Embryonic facial prominence (tissue), 1 donor: ENCODE results near the gene AIMP1.

Experiments used
- DNase-seq: peaks from one replicate; pipeline ENCODE4 v3.0.0-alpha.2; 2016; ENCODE audit errors: extremely low spot score

The AIMP1 gene

DNA sequence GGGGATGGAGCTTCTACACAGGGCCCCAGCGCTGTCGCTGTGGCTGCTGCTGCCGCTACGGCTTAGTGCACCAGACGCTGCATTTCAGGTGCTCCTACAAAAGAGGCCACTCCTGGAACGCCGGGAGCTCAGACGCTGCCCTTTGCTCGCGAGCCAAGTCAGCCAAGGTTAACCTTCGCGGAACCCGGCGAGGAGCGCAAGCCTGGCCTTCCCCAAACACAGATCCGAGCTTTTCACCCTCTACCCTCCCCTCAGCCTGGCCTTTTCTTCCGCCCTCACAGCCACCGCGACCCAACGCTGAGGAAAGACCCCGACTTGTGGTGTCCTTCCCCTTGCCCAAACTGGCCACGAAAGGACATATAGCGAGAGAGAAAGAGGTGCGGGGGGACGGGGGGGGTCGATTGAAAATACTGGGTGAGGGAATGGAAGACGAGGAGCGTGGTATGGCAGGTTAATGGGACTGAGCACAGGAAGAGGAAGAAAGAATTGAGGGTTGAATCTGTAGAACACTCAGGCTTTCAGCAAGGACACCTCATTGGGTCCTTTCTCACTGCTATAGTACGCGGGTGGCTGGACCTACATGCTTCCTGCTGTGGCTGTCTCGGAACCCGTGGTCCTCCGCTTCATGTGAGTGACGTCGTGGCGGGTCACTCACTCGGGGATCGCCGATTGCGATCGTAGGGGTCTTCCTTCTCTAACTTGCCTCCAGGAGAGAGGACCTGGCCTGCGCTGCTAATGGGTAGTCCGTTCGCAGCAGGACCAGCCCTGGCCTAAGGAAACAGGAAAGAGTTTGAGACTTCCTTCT lies at the start of gene AIMP1, which contains the start of gene TBCK:
Gene AIMP1 (plus strand): TSS at position 583 of the 805 bp plus-strand sequence. CDS start 8,460 bp downstream, outside the sequence.
Gene TBCK (minus strand): TSS at position 242 of the 805 bp plus-strand sequence. CDS start 7,249 bp downstream, outside the sequence.
- peak; percentile 93 for DNase-seq

GRCh38 chr4:106268786-106269185 lies 47.6 kb upstream of the AIMP1 start:
- DNase-seq = no peak

GRCh38 chr4:106269711-106270110 lies 46.6 kb upstream of the AIMP1 start:
- peak; percentile 40 for DNase-seq

DNA sequence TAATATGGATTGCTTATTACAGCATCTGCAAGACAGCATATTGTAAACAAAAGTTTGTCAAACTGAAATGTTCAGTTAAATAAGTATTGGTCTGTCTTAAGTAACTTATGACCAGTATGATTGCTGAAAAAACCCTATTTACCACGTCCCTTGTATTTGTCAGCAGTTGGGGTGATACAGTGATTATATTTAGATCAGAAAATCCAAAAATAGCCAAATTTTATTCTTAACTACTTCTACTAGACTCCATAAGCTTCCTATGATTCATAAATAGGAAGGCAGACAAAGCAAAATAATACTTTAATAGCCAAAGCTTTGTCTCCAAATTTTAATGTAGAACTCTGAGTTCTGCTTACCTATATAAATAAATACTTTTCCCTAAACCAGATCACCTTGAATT lies 45.6 kb upstream of the AIMP1 start:
- DNase-seq = no peak

DNA sequence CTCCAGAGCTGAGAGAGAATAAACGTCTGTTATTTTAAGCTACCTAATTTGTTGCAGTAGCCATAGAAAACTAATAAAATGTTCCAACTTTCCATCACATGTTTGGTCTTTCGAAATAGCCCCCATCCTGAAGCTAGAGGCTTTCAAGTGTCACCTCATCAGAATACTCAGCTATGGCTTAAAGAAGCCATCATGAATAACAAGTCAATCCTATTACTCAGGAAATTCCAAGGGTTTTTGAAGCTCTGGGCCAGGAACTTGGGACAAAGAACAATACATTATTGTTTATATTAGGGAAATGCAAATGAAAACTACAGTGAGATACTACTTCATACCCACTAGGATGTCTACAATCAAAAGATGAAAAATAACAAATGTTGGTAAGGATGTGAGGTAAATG lies 42.5 kb upstream of the AIMP1 start:
- DNase-seq = no peak

DNA sequence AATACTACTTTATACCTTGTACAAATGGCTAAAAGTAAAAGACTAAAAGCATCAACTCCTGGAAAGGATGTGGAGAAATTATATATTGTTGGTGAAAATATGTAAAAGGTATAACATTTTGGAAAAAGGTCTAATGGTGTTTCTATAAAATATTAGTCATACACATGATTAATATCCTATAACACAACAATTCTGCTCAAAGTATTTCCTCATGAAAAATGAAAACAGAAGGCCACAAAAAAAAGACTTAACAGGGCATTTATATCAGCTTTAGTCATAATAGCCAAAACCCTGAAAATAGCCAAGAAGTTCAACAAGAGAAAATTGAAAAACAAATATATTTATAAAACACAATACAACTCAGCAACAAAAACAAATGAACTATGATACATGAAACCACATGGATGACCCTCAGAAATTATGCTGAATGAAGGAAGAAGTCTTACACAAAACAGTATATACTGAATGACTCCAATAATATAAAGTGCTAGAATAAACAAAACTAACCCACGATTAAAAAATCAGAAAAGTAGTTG lies 39.1 kb upstream of the AIMP1 start:
- DNase-seq = no peak

DNA sequence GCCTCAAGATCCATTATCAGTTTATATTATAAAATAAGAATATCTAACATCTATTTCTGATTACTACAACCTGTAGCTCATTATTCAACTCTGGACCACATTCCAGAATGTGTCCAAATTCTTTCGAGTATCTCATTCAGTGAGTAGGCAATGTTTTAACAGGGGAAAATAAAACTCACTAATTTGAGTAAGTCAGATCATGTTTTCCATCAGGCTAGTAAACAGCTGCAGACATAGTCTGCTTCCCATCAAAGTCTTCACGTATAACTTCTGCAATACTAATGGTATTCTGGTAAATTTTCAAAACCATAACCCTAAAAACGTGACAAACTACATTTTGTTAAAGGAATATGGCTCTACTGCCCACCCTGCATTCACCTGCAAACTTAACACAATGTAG lies 32.1 kb upstream of the AIMP1 start:
- no peak for DNase-seq

DNA sequence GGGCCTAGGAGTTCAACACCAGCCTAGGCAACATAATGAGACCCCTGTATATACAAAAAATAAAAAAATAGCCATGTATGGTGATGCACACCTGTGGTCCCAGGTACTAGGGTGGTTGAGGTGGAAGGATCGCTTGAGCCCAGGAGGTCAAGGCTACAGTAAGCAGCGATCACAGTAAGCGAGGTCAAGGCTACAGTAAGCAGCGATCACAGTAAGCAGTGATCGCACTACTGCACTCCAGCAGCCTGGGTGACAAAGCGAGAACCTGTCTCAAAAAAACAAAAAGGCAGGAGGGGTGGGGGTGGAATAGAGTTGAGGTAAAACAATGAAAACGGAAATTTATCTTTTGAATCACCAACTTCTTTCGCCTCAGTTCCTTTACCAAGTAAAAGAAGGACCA lies 29.7 kb upstream of the AIMP1 start:
- no peak for DNase-seq

DNA sequence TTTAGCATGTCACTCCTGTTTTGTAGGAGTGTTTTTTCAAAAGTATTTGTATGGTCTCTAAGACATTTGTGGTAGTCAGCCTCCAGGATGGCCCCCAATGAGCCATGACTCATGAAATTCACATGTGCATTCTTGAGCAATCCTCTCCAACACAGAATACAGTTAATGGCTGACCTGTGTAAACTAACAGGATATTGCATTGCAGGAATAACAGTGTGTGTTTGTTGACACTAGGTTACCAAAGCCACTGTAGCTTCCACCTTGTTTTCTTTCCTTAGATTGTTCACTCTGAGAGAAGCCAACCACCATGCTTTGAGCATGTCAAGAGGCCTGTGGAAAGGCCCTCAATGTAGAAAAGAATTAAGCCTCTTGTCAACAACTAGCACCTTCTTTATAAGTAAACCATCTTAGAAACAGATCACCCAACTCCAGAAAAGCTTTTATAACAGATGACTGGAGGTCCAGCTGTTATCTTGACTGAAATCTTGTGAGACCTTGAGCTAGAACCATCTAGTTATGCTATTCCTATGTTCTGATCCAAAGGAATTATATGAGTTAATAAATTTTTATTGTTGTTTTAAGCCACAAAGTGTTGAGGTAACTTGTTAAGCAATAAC lies 28.9 kb upstream of the AIMP1 start:
- DNase-seq = no peak

- no peak for DNase-seq
Observed at GRCh38 chr4:106289737-106290136, 26.6 kb upstream of the AIMP1 start.

DNA sequence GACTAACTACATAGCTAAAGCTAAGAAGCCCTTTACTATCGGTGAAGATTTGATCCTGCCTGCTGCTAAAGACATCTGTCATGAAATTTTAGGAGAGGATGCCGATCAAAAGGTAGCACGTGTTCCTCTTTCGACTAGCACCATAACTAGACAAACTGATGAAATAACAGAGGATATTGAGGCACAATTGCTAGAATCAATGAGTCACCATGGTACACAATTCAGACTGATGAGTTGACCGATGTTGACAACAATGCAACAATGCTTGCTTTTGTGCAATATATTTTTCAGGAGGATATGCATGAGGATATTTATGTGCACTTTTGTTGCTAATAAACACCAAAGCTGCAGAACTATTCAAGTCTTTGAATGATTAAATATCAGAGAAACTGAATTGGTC lies 24.7 kb upstream of the AIMP1 start:
- no peak for DNase-seq

DNA sequence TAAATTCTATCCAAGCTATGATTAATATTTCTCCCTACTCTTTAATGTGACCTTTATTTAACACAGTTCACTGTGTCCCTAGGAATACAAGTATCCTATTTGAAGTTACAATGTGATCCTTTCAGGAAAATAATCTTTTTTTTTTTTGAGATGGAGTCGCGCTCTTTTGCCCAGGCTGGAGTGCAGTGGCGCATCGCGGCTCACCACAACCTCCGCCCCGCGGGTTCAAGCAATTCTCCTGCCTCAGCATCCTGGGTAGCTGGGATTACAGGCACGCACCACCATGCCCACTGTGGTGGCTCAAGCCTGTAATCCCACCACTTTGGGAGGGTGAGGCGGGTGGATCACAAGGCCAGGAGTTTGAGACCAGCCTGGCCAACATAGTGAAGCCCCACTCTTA lies 22.3 kb upstream of the AIMP1 start:
- DNase-seq = no peak

DNA sequence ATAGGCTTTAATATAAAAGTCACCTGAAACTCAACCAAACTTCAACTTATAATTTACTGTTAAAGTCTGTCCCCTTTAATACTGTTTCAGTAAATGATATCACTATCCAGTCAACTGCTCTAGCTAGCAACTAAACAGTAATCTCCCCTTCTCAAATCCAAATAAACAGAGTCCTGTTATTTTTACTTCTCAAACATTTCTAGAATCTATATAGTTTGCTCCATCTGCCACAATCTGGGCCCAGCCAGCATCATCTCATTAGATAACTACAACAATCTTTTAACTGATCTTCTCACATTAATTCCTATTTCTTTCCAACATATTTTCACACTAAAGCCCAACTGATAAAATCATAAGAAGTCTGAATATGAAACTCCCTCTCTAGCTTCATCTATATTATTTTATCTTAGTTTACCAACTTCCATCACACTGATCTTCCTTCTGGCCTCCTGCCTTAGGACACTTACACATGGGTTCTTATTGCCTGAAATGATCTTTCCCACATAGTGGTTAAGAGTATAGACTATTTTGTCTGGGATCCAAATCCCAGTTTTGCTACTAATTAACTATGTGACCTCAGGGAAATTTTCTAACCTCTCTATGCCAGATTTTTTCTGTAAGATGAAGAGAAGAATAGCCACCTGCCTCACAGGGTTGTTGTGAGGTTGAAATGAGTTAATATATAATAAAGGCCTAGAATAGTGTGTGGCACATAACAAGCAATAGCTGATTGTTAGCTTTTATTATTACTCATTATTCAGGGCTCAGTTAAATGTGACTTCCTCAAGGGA lies 18.9 kb upstream of the AIMP1 start:
- no peak for DNase-seq

DNA sequence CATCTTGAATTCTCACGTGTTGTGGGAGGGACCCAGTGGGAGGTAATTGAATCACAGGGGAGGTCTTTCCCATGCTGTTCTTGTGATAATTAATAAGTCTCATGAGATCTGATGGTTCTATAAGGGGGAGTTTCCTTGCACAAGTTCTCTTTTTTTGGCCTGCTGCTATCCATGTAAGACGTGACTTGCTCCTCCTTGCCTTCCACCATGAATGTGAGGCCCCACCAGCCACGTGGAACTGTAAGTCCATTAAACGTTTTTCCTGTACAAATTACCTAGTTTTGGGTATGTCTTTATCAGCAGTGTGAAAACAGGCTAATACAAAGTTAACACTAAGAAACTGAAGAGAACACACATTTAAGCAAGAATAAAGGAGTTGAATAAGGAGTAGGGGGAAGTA lies 16.4 kb upstream of the AIMP1 start:
- no peak for DNase-seq

GRCh38 chr4:106301393-106302061 lies 14.8 kb upstream of the AIMP1 start:
- no peak for DNase-seq

- DNase-seq = no peak
Observed at GRCh38 chr4:106302062-106302438, 14.3 kb upstream of the AIMP1 start.

DNA sequence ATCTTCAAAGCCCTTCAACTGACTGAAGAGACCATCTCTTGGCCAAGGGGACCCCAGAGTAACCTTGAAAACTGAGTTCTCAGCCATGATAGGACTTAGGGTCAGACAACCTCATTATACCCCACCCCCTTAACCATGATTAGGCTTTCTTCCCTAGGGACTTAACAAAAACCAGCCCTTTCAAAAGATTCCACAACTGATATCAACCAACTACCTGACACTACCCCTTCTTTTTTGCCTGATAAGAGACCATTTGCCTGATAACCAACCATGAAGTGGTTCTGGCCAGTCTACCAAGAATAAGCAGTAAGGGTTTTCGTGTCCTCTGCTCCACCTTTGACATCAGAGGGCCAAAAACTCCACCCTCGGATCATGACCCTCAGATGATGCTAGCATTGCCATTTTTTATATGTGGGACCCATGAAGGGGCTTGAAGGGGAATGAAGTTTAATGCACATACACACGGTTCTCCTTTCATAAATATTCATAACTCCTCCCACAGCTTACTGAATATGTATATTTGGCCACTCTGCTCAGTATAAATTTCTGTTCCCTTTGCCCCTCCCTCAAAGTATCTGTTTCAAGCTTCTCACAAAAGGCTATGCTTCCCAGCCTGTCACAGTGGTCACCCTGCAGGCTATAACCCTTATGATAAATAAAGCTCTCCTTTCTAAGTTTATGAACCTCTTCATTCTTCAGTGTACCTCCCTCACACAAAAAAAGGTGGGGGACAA lies 12.6 kb upstream of the AIMP1 start:
- DNase-seq = no peak

DNA sequence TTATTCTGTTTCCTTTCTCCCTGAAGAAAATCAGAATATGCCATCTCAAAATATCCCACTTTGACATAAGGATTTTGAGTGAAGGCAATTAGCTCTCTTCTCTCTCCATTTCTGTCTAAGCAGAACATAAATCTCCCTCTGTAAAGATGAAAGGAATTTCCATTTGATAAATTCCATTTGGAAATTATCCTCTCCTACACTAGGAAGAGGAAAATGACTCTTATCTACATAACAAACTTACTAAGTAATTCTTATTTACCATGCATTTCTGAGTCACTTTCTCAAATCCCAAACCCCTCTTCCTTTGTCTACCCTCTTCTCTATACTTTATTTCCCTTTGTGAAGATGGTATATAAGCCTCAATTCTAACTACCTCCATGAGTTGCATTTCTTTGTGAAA lies 11.7 kb upstream of the AIMP1 start:
- no peak for DNase-seq

DNA sequence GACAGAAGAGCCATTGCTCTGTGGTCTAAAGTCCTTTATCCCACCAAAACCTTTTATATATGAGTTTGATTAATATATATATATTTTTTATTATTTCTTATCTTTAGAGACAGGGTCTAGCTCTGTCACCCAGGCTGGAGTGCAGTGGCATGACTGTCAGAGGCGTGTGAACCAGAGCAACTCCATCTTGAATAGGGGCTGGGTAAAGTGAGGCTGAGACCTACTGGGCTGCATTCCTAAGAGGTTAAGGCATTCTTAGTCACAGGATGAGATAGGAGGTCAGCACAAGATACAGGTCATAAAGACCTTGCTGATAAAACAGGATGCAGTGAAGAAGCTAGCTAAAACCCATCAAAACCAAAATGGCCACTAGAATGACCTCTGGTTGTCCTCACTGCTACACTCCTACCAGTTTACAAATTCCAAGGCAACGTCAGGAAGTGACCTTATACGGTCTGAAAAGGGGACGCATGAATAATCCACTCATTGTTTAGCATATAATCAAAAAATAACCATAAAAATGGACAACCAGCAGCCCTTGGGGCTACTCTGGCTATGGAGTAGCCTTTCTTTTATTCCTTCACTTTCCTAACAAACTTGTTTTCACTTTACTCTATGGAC lies 10.8 kb upstream of the AIMP1 start:
- no peak for DNase-seq

DNA sequence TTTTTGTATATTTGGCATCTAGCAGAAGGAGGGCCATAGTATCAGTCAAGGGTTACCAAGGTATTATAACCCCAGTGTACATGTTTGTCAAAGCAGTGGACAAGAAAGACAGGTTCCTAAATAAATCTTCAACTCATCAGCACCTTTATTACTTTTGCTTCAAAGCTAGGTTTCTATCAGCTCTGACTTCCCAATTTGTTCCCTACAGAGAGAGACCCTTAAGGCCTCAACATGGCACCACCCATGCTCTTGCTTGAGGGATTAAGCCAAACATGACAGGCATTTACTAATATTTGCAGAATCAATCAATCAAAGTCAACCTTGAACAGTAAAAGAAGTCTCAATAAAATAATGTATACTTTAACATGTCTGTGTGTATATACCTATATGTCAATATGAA lies 9.8 kb upstream of the AIMP1 start:
- no peak for DNase-seq

DNA sequence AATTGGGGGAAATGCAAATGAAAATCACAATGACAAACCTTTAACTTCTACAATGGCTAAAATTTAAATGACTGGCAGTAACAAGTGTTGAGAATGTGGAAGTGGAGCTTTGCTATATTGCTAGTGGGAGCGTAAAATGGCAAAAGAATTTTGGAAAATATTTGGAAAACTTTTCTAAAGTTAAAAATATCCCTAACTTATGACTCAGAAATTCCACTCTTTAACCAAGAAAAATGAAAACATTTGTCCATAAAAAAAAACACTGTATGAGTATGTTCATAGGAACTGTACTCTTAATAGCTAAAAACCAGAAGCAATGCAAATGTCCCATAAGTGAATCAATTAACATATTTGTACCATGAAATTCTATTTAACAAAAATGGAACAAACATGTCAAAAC lies 4.0 kb upstream of the AIMP1 start:
- peak; percentile 20 for DNase-seq
